ENCODE data around the gene ADORA2A.

Gene ADORA2A

DNA sequence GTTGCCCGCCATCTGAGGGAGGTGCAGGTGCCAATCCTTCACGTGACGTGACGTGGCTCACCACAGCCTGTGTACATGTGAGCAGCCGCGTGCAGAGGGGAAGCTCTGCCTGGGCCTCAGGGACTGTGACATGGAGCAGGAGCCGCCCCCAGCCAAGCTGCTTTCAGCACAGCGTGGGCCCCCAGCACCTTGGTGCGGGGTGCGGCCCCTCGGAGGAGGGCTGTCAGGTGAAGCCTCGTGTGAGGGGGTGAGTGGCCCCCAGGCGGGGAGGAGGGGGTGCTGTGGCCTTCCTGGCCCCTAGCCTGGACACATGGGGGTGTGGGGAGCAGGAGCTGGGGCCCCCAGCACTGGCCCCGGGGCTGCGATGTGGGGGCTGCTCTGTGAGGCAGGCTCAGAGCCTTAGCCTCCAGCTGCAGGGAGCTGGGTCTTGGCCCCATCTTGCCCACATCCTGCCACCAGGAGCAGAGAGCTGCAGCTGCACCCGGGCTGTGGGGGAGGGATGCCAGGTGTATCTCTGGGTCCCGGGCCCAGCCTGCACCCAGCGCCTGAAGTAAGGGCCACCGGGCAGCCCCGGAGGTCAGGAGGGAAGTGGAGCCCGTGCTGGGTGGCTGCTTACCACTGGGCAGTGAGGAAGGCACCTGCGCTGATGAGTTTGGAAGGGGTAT is at the start of gene ADORA2A:
TSS of gene ADORA2A (plus strand) at position 100 of the 665 bp plus-strand sequence. CDS start 5,806 bp downstream, outside the sequence.
- TF ChIP-seq NFIC (IDR thresholded peaks at IDR 0.05) (no peak), TAF1 (IDR thresholded peaks at IDR 0.05; ENCODE audit: low read depth) (no peak), YY1 (IDR thresholded peaks at IDR 0.05; ENCODE audit: low read depth) (no peak), FOXM1 (IDR thresholded peaks at IDR 0.05; ENCODE audit: borderline replicate concordance, low read depth) (no peak), RAD21 (IDR thresholded peaks at IDR 0.05; ENCODE audit: low read depth) (no peak), CREB1 (IDR thresholded peaks at IDR 0.05; ENCODE audit: low read depth) (no peak), TEAD4 (IDR thresholded peaks at IDR 0.05) (no peak), ZBTB7A (IDR thresholded peaks at IDR 0.05; ENCODE audit: low read depth) (no peak), REST (IDR thresholded peaks at IDR 0.05; ENCODE audit: low read depth) (no peak)
- TF ChIP-seq, protein P1, sequence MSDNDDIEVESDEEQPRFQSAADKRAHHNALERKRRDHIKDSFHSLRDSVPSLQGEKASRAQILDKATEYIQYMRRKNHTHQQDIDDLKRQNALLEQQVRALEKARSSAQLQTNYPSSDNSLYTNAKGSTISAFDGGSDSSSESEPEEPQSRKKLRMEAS (IDR thresholded peaks at IDR 0.05), result no peak

DNA sequence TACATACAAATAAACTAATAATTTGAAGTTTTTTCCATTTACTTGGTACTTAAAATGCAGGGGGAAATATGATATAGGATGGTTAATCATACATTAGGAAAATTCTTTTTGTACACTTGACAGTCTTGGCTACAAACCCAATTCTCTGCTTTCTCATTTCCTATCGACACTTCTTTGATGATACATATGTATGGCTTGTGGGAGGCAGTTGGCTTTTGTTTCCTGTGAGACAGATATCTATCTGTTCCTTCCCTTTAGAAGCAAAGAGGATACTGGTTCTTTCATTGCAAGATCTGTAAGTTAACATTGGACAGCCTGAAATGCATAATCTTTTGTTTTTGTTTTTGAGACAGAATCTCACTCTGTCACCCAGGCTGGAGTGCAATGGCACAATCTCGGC is 47.9 kb upstream of the ADORA2A start:
- no peak for TF ChIP-seq YY1 (IDR thresholded peaks at IDR 0.05; ENCODE audit: low read depth)
- TF ChIP-seq TCF12 (IDR thresholded peaks at IDR 0.05; ENCODE audit: low read depth), result no peak
- TF ChIP-seq EP300 (IDR thresholded peaks at IDR 0.05; ENCODE audit: borderline replicate concordance), result no peak
- TF ChIP-seq CREB1 (IDR thresholded peaks at IDR 0.05; ENCODE audit: low read depth), result no peak
- no peak for TF ChIP-seq TAF1 (IDR thresholded peaks at IDR 0.05; ENCODE audit: low read depth)
- TF ChIP-seq ZBTB7A (IDR thresholded peaks at IDR 0.05; ENCODE audit: low read depth), result no peak
- TF ChIP-seq CEBPB (IDR thresholded peaks at IDR 0.05), result no peak
- no peak for TF ChIP-seq RAD21 (IDR thresholded peaks at IDR 0.05; ENCODE audit: low read depth)
- TF ChIP-seq, protein P1 (IDR thresholded peaks at IDR 0.05), result no peak
- TF ChIP-seq REST (IDR thresholded peaks at IDR 0.05; ENCODE audit: low read depth), result no peak
- no peak for TF ChIP-seq TEAD4 (IDR thresholded peaks at IDR 0.05)
- no peak for TF ChIP-seq EGR1 (IDR thresholded peaks at IDR 0.05)
- no peak for TF ChIP-seq NFIC (IDR thresholded peaks at IDR 0.05)
- TF ChIP-seq, protein P2, sequence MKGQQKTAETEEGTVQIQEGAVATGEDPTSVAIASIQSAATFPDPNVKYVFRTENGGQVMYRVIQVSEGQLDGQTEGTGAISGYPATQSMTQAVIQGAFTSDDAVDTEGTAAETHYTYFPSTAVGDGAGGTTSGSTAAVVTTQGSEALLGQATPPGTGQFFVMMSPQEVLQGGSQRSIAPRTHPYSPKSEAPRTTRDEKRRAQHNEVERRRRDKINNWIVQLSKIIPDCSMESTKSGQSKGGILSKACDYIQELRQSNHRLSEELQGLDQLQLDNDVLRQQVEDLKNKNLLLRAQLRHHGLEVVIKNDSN (IDR thresholded peaks at IDR 0.05), result no peak
- no peak for TF ChIP-seq FOXM1 (IDR thresholded peaks at IDR 0.05; ENCODE audit: borderline replicate concordance, low read depth)

- TF ChIP-seq ZBTB7A (IDR thresholded peaks at IDR 0.05; ENCODE audit: low read depth) (no peak), CREB1 (IDR thresholded peaks at IDR 0.05; ENCODE audit: low read depth) (no peak), TCF12 (IDR thresholded peaks at IDR 0.05; ENCODE audit: low read depth) (no peak), YY1 (IDR thresholded peaks at IDR 0.05; ENCODE audit: low read depth) (no peak)
Observed at GRCh38 chr22:24380220-24380904, 47.0 kb upstream of the ADORA2A start.

GRCh38 chr22:24380905-24381230 is 46.5 kb upstream of the ADORA2A start:
- TF ChIP-seq FOXM1 (IDR thresholded peaks at IDR 0.05; ENCODE audit: borderline replicate concordance, low read depth), result no peak
- TF ChIP-seq, protein P2 (IDR thresholded peaks at IDR 0.05), result no peak
- no peak for TF ChIP-seq CEBPB (IDR thresholded peaks at IDR 0.05)
- no peak for TF ChIP-seq TEAD4 (IDR thresholded peaks at IDR 0.05)
- TF ChIP-seq RAD21 (IDR thresholded peaks at IDR 0.05; ENCODE audit: low read depth), result no peak
- TF ChIP-seq YY1 (IDR thresholded peaks at IDR 0.05; ENCODE audit: low read depth), result no peak
- no peak for TF ChIP-seq EP300 (IDR thresholded peaks at IDR 0.05; ENCODE audit: borderline replicate concordance)
- TF ChIP-seq EGR1 (IDR thresholded peaks at IDR 0.05), result no peak
- TF ChIP-seq REST (IDR thresholded peaks at IDR 0.05; ENCODE audit: low read depth), result no peak
- no peak for TF ChIP-seq TAF1 (IDR thresholded peaks at IDR 0.05; ENCODE audit: low read depth)
- TF ChIP-seq TCF12 (IDR thresholded peaks at IDR 0.05; ENCODE audit: low read depth), result no peak
